ENCODE results near the gene ACOT7. TPM values are rescaled to one million over a fixed set of nuclear protein-coding genes. Genes with fewer than 3 reads are reported as not detected.

ACOT7 gene
- total RNA-seq, 1 donor from 2014 or later = 80.3 TPM

DNA sequence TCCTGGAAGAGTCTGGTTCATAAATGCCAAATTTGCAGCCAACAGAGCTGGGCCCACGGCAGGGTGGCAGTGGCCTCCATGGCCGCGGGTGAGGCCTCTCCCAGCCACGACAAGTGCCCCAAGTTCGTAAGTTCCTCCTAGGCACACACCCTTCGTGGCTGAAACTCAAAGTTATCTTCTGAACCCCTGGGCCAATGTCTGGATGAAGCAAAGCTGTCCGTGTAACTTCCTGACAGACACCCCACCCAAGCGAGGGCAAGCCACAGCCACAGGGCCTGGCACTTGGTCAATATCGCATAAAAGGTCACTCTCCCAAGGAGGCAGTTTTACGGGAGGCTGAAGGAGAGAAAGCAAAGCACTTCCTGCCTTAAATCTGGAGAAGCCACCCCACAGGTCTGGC, 104.9 kb downstream of the ACOT7 start:
- no peak for DNase-seq (ENCODE audit: low read depth)
- TF ChIP-seq, protein P1, sequence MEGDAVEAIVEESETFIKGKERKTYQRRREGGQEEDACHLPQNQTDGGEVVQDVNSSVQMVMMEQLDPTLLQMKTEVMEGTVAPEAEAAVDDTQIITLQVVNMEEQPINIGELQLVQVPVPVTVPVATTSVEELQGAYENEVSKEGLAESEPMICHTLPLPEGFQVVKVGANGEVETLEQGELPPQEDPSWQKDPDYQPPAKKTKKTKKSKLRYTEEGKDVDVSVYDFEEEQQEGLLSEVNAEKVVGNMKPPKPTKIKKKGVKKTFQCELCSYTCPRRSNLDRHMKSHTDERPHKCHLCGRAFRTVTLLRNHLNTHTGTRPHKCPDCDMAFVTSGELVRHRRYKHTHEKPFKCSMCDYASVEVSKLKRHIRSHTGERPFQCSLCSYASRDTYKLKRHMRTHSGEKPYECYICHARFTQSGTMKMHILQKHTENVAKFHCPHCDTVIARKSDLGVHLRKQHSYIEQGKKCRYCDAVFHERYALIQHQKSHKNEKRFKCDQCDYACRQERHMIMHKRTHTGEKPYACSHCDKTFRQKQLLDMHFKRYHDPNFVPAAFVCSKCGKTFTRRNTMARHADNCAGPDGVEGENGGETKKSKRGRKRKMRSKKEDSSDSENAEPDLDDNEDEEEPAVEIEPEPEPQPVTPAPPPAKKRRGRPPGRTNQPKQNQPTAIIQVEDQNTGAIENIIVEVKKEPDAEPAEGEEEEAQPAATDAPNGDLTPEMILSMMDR (conservative IDR thresholded peaks at IDR 0.05; ENCODE audit: low read depth, low read length) = no peak
- H3K4me3 ChIP-seq (ENCODE audit: low read depth, low read length) = no peak overlapping the region

DNA sequence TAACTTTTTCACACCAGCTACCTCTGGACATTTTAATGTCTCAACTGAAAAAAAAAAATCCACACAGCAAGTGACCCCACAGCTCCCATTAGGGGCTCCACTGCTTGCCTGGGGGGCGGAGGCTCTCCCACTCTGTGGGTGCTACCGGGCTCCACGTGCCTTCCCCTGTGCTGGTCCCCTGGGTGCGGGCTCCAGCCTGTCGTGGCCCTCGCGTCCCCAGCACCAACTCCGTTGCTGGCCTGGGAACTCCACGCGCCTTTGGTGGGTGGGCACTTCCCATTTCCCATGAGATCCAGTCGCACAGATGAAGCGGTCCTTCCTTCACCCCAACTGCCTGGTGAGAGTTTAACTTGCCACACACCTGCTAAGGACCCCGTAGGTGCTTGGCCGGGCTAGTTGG, 105.5 kb downstream of the ACOT7 start:
- DNase-seq (ENCODE audit: low read depth) = no peak
- TF ChIP-seq, protein P1 (conservative IDR thresholded peaks at IDR 0.05; ENCODE audit: low read depth, low read length) = no peak
- no peak overlapping the region for H3K4me3 ChIP-seq (ENCODE audit: low read depth, low read length)

DNA sequence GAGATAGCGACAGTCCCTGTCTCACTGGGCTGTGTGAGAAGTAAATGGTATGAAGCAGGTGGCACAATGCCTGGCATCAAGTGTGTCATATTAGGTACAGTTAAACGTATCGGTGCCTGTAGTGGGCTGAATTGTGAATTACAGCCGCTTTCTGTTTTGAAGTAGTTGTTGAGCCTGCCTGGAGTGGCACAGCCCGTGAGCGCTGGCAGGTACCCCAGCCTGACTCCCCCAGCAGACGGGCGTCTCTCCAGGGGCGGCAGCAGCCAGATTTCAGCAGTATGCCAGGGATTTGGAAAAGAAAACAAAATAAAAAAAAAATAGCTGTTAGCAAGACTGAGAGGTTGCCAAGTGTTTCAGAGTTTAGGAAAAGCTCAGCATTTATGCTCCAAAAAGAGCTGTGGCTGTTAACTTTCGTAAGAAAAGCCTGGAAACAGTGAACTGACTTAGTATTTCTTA, 106.1 kb downstream of the ACOT7 start:
- no peak overlapping the region for H3K4me3 ChIP-seq (ENCODE audit: low read depth, low read length)
- no peak for DNase-seq (ENCODE audit: low read depth)
- TF ChIP-seq, protein P1 (conservative IDR thresholded peaks at IDR 0.05; ENCODE audit: low read depth, low read length) = no peak

DNA sequence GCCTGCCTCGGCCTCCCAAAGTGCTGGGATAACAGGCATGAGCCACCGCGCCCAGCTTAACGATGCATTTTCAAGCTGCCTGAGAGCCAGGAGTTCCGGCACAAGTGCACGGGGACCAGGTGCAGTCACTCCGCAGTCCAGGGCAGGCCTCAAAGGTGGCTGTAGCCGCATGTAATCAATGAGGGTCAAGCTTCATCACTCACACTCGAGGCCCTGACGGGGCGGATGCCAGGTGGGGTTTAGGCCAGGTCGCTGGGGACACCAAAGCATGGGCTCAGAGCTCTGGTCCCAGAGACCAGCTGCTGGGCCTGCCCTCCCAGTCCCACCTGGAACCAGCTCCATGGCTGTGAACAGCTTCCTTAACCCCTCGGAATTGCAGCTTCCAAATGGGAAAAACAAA, 106.5 kb downstream of the ACOT7 start:
- DNase-seq (ENCODE audit: low read depth) = no peak
- TF ChIP-seq, protein P1 (conservative IDR thresholded peaks at IDR 0.05; ENCODE audit: low read depth, low read length) = no peak
- H3K4me3 ChIP-seq (ENCODE audit: low read depth, low read length) = no peak overlapping the region

DNA sequence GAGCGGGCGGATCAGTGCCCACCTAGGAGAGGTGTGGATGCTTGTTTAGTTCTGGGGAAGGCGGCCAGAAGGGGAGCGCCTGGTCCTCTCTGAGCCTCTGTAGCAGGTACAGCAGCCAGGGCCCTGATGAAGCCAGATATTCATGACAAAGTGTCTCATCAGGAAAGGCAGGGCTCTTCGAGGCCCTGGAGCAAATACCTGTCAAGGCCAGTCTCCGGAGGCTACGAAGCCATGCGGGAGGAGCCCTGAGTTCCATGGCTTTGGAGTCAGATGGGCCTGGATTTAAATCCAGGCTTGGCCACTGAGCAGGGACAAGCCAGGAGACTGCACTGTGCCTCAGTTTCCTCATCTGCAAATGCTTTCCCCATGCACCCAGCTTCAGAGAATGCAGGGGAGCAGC, 107.3 kb downstream of the ACOT7 start:
- DNase-seq (ENCODE audit: low read depth) = no peak
- TF ChIP-seq, protein P1 (conservative IDR thresholded peaks at IDR 0.05; ENCODE audit: low read depth, low read length) = no peak
- H3K4me3 ChIP-seq (ENCODE audit: low read depth, low read length) = no peak overlapping the region

DNA sequence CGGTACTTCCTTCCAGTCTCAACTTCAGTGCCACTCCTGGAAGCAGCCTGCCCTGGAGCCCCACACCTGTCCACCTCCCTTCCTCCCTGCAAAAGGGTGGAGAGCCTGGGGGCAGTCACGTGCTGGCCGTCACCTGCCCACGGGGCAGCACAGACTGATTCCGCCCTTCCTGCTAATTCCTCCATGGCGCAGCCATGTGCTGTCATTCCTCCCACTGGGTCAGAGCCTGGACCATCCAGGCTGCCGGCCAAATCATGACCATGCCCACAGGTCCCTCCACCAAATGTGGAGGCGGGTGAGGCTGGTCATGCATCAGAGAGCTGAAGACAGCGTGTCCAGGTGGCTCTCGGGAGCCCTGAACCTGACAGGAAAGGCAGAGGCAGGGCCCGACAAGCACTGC, 108.2 kb downstream of the ACOT7 start:
- DNase-seq (ENCODE audit: low read depth) = no peak
- H3K4me3 ChIP-seq (ENCODE audit: low read depth, low read length) = no peak overlapping the region
- TF ChIP-seq, protein P1 (conservative IDR thresholded peaks at IDR 0.05; ENCODE audit: low read depth, low read length) = no peak

DNA sequence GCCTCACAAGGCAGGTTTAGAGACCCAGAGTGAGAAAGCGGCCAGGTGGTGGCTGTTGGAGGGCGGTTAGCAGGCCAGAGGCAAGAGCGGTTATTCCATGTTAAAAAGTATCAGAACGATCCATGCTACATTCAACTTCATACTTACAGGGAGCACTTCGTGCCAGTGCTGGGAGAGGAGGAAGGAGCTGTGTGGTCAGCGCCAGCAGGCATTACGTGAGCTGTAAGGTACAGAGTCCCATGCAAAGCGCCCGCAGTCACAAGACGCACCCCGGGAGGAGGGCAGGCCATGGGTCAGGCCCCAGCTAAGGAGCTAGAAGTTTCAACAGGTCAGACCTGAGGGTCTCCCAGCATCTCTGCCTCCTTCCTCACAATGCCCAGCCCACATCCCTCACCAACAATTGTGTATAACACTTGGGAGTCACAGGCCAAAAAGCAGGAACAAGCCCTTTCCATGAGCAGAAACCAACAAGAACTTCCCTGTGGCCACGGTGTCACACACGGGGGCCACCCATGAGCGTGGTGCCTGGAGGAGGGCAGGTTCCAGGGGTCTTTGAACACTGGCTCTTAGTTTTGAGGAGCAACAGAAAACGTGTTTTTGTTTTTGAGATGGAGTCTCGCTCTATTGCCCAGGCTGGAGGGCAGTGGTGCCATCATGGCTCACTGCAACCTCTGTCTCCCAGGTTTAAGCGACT, 110.8 kb downstream of the ACOT7 start:
- DNase-seq (ENCODE audit: low read depth) = no peak
- TF ChIP-seq, protein P1 (conservative IDR thresholded peaks at IDR 0.05; ENCODE audit: low read depth, low read length) = no peak
- no peak overlapping the region for H3K4me3 ChIP-seq (ENCODE audit: low read depth, low read length)

All from epithelial cell of proximal tubule (primary cell).